COR-L47 (cell line): Measurements from ENCODE around the gene INHBA.

ENCODE experiments used
- DNase-seq: peaks from one replicate; lab custom pipeline; 2025; lab: John Stamatoyannopoulos, UW

INHBA gene

DNA sequence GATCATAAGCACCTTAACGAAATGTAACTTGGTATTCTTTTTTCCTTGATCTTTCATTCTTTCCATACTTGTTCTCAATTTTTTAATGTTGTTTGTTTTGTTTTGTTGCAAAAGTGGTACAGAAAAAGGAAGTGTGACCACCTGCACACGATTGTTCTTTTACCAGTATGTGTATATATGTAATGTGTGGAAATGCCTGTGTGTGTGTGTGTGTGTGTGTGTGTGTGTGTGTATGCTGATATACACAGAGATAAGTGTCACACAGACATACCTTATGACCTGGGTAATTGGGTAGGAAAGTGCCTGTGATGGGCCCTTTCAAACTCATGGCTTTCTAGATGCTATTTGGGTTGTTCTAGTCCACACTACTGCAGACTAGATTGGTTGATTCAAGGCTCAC lies 14.0 kb downstream of the INHBA start:
- no peak for DNase-seq

DNA sequence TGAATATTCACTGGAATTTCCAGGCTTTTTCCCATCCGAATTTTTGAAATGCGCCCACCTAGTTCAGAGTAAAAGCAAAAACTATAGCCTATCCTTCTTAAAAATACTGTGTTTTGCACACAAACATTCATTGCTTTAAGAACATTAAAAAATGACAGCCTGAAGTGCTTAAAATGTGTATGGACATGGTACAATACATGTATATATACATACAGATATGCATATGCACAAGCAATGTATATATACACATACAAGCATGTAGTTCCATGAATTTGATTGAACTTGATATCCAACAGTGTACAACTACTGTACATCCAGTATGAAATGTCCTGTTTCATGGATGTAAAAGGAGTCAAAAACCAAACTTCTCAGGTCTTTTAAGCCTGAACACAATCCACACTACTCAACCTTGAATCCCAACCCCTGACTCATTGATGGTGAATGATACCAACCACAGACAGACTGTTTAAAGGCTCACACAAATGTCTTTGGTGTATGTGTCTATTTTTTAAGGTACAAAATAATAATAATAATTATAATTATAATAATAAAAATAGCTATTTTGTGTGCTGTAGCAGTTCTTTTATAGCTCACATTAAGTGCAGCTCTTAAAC lies 14.8 kb downstream of the INHBA start:
- no peak for DNase-seq

DNA sequence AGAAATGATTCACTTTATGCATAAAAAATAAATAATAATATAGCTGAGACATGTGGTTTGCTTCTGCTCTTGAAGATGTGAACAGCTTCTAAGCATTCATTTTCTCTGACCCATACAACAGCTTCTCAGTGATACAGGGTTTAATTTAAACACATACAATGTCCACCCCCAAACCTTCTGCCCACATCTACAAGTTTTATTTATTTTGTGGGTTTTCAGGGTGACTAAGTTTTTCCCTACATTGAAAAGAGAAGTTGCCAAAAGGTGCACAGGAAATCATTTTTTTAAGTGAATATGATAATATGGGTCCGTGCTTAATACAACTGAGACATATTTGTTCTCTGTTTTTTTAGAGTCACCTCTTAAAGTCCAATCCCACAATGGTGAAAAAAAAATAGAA lies 17.2 kb downstream of the INHBA start:
- DNase-seq: no peak

DNA sequence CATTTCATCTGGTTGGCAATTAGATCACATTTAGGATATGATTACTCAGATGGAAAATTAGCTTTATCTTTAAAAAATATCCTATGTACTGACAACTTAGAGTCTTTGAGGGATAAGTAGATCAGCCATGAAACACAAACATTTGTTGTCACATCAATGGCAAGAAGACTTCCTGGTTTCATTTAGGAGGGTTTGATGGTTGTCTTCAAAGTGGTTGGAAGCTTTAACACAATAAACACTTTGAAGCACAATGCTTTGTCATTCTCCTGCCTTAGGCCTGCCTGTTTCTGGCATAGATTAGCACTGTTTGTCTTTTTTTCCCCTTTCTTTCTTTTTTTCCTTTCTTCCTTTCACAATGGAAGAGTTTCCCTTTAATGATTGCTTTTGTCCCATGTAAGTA lies 20.5 kb downstream of the INHBA start:
- no peak for DNase-seq

DNA sequence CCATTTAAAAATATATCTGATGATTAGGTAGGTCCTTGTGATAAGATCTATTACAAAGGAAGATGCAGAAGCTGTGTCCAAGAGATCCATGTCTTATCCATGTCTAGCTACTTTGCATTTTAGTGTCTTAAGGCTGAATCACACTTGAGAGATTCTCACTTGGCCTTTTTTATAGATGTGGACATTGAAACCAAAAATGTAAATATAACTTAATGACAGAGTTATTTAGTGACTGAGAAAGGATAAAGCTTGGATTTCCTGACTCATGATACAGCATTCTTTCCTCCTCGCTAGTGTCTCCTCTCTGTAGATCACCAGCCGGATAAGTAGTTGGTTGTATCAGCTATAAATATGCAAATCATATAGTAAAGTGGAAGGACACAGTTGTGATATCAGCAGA lies 23.3 kb downstream of the INHBA start:
- DNase-seq: no peak

DNA sequence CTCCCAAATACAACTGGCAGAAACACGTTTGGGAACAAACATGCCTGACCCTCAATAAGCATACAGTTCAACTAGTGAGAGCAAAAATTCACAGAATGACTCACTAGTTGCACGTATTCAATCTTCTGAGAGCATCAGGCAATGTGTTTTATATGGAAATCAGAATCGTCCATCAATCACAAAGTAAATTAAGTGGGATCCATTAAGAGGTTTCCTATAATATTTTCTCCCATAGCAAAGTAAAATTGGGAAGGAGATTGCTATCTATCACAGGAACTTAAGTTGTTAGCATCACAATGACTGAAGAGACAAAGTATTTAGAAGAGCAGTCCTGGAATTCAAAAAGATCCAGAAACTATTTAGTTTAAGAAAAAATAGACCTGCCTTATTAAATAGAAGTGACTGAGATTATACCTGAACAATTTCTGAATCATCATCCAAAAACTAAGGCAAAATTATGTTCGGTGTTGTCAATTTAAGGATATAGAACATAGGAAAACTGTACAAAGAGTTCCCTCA lies 28.3 kb downstream of the INHBA start:
- no peak for DNase-seq

DNA sequence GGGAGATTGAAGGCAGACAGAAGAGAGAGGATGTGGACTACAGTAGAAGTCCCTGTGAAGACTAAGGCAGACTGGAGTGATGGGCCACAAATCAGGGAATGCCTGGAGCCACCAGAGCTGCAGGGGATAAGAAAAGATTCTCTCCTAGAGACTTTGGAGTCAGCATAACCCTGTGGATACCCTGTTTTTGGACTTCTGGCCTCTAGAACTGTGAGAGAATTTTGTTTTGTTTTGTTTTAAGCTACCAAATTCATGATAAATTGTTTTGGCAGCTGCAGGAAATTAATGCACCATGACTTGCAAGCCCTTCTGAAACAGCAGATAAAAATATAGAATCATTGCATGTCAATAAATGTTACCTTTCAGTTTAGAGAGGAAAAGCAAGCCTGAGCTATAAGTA lies 41.3 kb downstream of the INHBA start:
- no peak for DNase-seq

DNA sequence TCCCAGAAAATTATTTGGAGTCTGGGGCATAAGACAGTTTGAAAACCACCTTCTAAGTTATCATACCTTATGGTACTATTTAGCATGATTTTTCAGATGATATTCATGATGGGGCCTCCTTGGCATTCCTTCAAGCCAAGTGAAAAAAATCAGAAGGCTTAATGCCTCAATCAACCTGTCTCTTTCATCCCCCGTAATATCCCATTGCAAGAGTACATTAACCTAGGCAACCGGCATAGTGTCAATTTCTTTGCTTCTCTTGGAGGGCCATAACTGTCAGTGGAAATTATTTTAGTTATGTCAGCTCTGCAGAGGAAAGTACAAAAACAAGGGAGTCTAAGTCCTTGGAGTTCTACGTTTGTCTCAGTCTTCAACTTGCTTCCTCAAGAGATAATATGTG lies 43.4 kb downstream of the INHBA start:
- no peak for DNase-seq

DNA sequence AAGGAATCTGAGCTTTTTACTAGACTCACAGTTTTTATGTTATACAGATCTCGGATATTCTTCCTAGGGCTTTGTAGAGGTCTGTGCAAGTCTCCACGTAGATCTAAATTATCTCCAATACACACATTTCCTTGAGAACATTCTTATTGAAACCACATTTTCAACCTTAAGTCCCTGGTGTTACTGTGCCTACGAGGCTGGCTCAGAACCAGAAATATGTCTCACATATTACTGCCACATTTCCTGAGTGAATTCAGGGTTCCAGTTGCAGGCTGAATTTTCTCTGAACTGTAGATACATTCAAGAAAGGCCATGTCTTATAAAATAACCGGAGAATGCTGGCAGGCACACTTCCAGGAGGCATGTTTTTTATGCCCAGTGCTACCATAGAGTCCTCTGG lies 46.5 kb downstream of the INHBA start:
- DNase-seq: no peak

DNA sequence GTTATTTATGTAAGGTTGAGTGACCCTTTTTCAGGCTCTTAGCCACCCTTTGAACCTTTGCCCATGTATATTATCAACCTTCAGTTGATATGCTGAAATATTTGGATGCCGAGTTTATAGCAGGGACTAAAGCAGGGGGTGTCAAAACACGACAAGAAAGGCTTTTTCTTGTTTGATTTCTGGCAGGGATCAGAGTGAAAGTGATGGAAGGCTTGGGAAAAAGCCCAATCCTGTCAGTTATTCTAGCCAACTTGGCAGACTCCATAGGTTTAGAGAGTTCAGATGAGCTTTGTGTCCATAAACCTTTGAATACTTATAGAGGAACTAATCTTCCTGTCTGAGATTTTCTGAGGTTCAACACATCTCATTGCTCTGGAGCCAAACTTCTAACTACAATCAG lies 47.5 kb downstream of the INHBA start:
- DNase-seq: no peak

DNA sequence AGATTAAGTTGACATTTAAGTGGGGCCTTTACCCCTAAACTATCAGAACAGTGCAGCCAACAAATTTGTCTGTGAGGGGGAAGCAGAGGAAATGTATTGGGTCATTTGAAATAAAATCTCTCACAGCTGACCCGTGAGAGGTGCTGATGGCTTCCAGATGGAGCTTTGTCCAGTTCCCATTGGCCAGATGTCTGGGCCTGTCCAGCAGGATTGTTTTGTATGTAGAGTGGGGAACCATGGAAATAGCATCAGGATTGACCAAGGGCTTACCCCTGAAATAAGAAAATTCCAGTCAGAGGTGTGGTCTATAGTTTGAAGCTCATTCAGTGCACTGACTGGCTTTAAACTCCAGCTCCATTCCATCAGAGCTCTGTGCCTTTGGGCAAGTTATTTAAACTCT lies 50.6 kb downstream of the INHBA start:
- DNase-seq: no peak

DNA sequence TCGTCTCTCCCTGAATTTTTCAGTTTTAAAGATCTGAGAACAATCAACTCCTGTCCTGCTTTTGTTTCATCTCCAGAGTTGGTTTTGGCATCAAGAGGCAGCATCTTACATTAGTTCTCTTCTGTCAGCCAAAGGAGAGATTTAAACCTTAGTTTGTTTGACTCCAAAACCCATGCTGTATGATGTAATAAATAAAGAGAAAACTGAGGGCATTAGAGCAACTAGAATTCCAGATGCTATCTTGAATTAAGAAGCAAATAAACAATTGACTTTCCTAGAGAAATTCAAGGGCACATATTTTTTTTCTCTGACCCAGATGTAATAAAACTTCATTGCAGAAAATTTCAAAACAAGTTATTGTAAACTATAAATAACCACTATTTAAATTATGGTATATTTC lies 54.4 kb downstream of the INHBA start:
- DNase-seq: no peak

DNA sequence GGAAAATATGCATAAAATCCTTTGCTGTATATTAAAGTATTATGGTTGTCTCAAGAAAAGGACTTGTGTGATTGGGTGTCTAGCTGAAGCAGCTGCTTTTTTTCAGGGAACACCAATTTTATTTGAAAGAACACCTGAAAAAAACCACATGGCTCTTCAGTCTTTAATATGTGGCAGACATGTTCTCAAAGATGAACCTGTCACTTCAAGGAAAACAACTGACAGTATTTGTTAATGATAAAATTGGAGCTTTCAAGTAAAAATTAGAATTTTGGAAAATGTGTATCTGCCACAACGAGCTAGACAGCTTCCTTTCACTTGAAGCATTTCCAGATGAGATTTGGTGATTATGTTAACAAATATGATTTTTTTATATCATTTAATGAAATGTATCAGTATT lies 59.3 kb downstream of the INHBA start:
- no peak for DNase-seq

DNA sequence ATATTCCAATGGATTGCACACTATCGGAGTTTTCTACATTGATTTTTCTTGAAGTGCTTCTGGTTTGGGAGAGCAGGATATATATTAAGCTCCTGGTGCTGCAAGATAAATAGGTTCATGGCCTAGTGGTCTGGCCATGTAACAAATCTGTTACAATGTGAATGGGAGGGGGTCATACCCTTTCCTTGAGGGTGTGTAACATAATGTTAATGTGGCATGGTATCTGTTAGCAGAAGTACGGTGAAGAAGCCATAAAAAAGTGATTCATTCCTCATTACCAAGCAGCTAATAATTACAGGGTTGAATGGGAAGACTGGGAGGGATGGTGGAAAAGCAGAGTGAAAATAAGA lies 61.2 kb downstream of the INHBA start:
- no peak for DNase-seq

DNA sequence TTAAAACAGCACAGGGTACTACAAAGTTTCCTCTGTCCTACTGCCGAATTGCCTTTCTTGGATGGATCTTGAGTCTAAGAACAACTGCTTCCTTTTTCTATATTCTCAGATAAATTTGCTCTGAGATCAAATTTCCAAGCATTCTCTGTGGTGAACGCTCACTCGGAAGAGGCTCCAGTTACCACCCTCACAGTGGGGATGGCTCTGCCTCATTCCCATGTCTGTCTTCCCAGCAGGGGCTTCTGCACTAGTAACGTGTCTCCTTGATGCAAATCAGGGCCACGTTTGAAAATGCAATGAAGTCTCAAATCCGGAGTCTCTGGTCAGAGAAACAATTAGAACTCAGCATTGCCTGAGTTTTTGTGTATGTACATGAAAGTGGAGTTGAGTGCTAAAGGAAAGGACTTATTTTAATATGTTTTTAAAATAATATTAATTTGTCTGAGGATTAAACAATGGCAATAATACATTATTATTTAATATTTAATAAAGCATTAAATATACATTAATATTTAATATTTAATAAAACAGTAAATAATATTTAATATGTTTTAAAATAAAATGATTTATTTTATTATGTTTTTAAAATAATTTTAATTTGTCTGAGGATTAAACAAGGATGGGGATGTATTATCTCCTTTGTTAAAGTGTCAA lies 61.8 kb downstream of the INHBA start:
- DNase-seq: no peak

DNA sequence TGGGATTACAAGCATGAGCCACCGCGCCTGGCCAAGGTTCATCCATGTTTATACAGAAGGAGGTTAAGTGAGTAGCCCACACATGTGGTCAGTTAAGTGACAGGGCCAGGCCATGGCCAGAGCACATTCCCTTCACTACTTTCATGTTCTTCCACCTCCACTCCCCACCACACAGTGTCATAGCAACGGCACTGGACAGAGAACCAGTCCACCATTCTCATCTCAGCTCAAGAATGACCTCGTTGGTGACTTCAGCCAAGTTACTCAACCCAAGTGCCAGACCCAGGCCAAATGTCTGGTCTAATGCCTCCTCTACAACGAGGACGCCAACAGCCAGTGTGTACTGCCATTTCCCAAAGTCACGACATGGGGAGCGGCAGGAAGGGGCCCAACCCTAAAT lies 62.4 kb downstream of the INHBA start:
- DNase-seq: no peak

DNA sequence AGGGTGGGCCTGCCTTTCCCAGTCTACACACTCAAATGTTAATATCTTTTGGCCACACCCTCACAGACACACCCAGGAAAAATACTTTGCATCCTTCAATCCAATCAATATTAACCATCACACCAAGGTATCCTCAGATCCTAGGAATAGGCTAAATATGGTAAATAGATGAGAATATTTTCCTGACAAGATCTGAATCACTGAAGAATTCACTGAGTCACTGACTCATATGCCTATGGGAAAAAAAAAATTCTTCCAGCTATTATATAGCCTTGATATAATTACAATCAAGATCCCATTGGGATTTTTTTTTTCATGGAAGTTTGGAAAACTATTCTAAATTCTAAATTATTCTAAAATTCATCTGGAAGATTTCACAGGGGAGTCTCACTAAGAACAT lies 65.8 kb downstream of the INHBA start:
- no peak for DNase-seq
